HG02623 (cell line): ENCODE measurements around the gene SLC23A2.

Source experiments
- ATAC-seq: cut with Tn5 transposase; IDR thresholded peaks from one replicate; pipeline ENCODE4 v1.9.1; 2021; ENCODE audit warnings: moderate library complexity; ENCODE audit not compliant: unreplicated experiment

The SLC23A2 gene

GRCh38 chr20:4821590-4821989, 179.7 kb downstream of the SLC23A2 start:
- no peak for ATAC-seq

- ATAC-seq: no peak
Measured at GRCh38 chr20:4820806-4821518, 180.3 kb downstream of the SLC23A2 start.

GRCh38 chr20:4819901-4820300, 181.4 kb downstream of the SLC23A2 start:
- ATAC-seq: no peak

GRCh38 chr20:4817230-4817671, 184.1 kb downstream of the SLC23A2 start:
- no peak for ATAC-seq

- ATAC-seq: no peak
Measured at GRCh38 chr20:4815628-4816027, 185.7 kb downstream of the SLC23A2 start.

GRCh38 chr20:4814696-4815252, 186.5 kb downstream of the SLC23A2 start:
- ATAC-seq: peak; percentile 36

GRCh38 chr20:4813863-4814695, 187.2 kb downstream of the SLC23A2 start:
- peak; percentile 35 for ATAC-seq

GRCh38 chr20:4813076-4813862, 188.0 kb downstream of the SLC23A2 start:
- ATAC-seq: peak; percentile 29

GRCh38 chr20:4812641-4813075, 188.7 kb downstream of the SLC23A2 start:
- no peak for ATAC-seq

GRCh38 chr20:4812216-4812615, 189.1 kb downstream of the SLC23A2 start:
- no peak for ATAC-seq

GRCh38 chr20:4811661-4812181, 189.6 kb downstream of the SLC23A2 start:
- ATAC-seq: no peak

GRCh38 chr20:4811257-4811656, 190.1 kb downstream of the SLC23A2 start:
- ATAC-seq: no peak

- no peak for ATAC-seq
Measured at GRCh38 chr20:4810426-4811019, 190.8 kb downstream of the SLC23A2 start.

- ATAC-seq: no peak
Measured at GRCh38 chr20:4809707-4810106, 191.6 kb downstream of the SLC23A2 start.

- no peak for ATAC-seq
Measured at GRCh38 chr20:4808872-4809271, 192.4 kb downstream of the SLC23A2 start.

GRCh38 chr20:4805663-4806449, 195.5 kb downstream of the SLC23A2 start:
- no peak for ATAC-seq

- no peak for ATAC-seq
Measured at GRCh38 chr20:4802527-4802926, 198.8 kb downstream of the SLC23A2 start.
